Esophagus squamous epithelium (tissue), 5 donors: ENCODE results near the gene PCSK1. TPM values are rescaled to one million over a fixed set of nuclear protein-coding genes. Genes with fewer than 3 reads are reported as not detected.

Experiments used
- DNase-seq: peaks from one replicate; lab custom pipeline; 2025; lab: John Stamatoyannopoulos, UW
- H3K27ac ChIP-seq, 4 donors: fragments of 200-600 bp; sonication (generic); one replicate each; pipeline ENCODE4 v1.5.1; 2016 to 2019; ENCODE audit warnings: mild to moderate bottlenecking in 1 of 4
- H3K27me3 ChIP-seq, 4 donors: fragments of 200-600 bp; sonication (generic); 1 replicate in 3 of 4; 2 replicates in 1 of 4; pipeline versions ENCODE4 v1.5.1 to v1.6.0; 2017 to 2021; ENCODE audit warnings: antibody characterized with exemption in 1 of 4
- H3K36me3 ChIP-seq, 3 donors: fragments of 200-600 bp; sonication (generic); one replicate each; pipeline ENCODE4 v1.5.1; 2016 to 2019
- H3K4me1 ChIP-seq, 3 donors: fragments of 200-600 bp; sonication (generic); one replicate each; pipeline ENCODE4 v1.5.1; 2017 to 2019
- H3K4me3 ChIP-seq, 4 donors: fragments of 200-600 bp; sonication (generic); 1 replicate in 3 of 4; 2 replicates in 1 of 4; pipeline ENCODE4 v1.5.1; 2016 to 2019; ENCODE audit warnings: mild to moderate bottlenecking in 2 of 4, moderate library complexity in 1 of 4
- H3K9me3 ChIP-seq, 3 donors: fragments of 200-600 bp; sonication (generic); one replicate each; pipeline ENCODE4 v1.5.1; 2016 to 2019
- POLR2A ChIP-seq, 4 donors: fragments of 450-650 bp; IDR thresholded peaks; one replicate each; pipeline ENCODE4 v1.6.1; 2017; ENCODE audit warnings: antibody characterized with exemption in 4 of 4, mild to moderate bottlenecking in 4 of 4, moderate library complexity in 3 of 4
- WGBS, 2 donors: methylation state at CpG; one replicate each; pipeline ENCODE4 v1.1.5; 2018; 5-methylcytosine and 5-hydroxymethylcytosine counted together
- intact Hi-C: fragments of 100-400 bp; cut with DNase I; formaldehyde crosslinking; loops from one replicate; pipeline ENCODE4 v1.15.0; 2022
- total RNA-seq, 4 donors: library from RNA; depleted of rRNA; stranded (reverse); fragments of >200 nt; gene quantifications; one replicate each; pipeline ENCODE4 v1.1.0, GENCODE V29; 2016
- TF ChIP-seq, protein P1 (sequence below), 6 experiments: fragments of 450-650 bp in 4 of 6; fragments of 200-600 bp in 2 of 6; sonication (generic) in 2 of 6; IDR thresholded peaks; one replicate each; pipeline ENCODE4 v1.5.1; 2016 to 2019; ENCODE audit warnings: antibody characterized with exemption in 6 of 6, mild to moderate bottlenecking in 4 of 6, moderate library complexity in 4 of 6
- donor health status: DM: yes; HTN: yes; CAD: no.

Gene PCSK1
- total RNA-seq, 4 donors from 2014 or later, result 0.09 to 1.1 (median 0.19) TPM; not detected in 1

DNA sequence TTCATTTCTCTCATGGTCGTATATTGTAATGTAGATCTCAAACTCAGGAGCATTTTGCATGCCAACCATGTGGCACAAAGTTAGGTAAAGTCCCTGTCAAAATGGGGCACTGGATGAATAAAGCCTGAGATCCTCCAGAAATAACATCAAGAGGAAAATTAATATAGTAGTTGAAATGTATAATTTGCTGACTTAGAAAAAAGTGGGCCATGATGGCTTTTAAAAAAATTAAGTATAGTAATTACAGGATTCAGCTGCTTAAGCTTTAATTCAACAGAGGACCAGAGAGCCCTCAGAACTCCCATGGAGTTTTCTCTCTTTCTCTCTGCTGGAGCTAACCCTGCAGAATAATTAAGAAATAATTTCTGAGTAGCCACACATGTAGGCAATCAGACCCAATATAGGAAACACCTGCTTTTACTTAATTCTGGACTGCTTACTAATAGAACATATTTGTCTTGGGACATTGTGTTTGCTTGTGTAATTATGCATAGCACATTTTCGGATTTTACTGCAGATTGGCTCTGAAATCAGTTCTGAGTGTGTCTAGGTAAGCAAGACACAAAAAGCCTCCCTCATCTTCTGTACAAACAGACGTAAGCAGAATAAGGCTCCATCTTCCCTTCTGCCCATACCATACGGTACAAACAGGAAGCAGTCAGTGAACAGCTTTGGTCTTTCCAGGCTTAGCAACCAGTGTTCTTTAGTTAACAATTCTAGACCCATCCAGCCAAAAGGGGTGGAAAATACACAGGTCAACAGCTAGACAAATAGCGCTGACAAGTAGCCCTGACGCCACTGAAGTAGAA is 26.5 kb upstream of the PCSK1 start:
- H3K36me3 ChIP-seq, result no peaks in the 10 kb centered on the region
- H3K4me1 ChIP-seq, result no peaks in the 10 kb centered on the region
- TF ChIP-seq, protein P1, sequence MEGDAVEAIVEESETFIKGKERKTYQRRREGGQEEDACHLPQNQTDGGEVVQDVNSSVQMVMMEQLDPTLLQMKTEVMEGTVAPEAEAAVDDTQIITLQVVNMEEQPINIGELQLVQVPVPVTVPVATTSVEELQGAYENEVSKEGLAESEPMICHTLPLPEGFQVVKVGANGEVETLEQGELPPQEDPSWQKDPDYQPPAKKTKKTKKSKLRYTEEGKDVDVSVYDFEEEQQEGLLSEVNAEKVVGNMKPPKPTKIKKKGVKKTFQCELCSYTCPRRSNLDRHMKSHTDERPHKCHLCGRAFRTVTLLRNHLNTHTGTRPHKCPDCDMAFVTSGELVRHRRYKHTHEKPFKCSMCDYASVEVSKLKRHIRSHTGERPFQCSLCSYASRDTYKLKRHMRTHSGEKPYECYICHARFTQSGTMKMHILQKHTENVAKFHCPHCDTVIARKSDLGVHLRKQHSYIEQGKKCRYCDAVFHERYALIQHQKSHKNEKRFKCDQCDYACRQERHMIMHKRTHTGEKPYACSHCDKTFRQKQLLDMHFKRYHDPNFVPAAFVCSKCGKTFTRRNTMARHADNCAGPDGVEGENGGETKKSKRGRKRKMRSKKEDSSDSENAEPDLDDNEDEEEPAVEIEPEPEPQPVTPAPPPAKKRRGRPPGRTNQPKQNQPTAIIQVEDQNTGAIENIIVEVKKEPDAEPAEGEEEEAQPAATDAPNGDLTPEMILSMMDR (IDR thresholded peaks at IDR 0.05), result no peak
- TF ChIP-seq POLR2A (IDR thresholded peaks at IDR 0.05), result no peak
- no peaks in the 10 kb centered on the region for H3K27me3 ChIP-seq
- no peak overlapping the region for H3K27ac ChIP-seq
- intact Hi-C loops, result no loop called here
- no peaks in the 10 kb centered on the region for H3K9me3 ChIP-seq
- 68 to 85% methylated on average over 6 of the region's 6 CpGs for WGBS, 2 donors
- H3K4me3 ChIP-seq, result no peak overlapping the region
- no peak for DNase-seq

DNA sequence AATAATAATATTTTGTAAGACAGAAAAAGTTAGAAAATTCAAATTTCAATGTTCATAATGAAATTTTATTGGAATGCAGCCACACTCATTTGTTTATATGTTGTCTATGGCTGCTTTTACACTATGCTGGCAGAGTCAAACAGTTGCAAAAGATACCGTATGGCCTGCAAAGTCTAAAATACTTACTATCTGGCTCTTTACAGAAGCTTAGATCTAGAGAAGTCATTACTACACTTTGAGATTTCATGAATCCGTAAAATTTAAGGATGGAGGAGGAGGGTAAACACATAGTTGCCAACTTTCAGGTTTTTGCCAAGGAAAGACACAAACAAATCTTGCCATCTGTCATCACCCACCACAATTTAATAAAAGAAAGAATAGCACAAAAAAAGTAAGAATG is 25.1 kb upstream of the PCSK1 start:
- TF ChIP-seq, protein P1 (IDR thresholded peaks at IDR 0.05), result no peak
- no peak for TF ChIP-seq POLR2A (IDR thresholded peaks at IDR 0.05)
- Histone ChIP-seq H3K27me3 (no peaks in the 10 kb centered on the region), H3K4me3 (no peak overlapping the region), H3K27ac (no peak overlapping the region), H3K36me3 (no peaks in the 10 kb centered on the region), H3K4me1 (no peaks in the 10 kb centered on the region), H3K9me3 (no peaks in the 10 kb centered on the region)
- intact Hi-C loops, result no loop called here
- WGBS, 2 donors, result 60 to 74% methylated on average over 2 of the region's 2 CpGs
- no peak for DNase-seq

DNA sequence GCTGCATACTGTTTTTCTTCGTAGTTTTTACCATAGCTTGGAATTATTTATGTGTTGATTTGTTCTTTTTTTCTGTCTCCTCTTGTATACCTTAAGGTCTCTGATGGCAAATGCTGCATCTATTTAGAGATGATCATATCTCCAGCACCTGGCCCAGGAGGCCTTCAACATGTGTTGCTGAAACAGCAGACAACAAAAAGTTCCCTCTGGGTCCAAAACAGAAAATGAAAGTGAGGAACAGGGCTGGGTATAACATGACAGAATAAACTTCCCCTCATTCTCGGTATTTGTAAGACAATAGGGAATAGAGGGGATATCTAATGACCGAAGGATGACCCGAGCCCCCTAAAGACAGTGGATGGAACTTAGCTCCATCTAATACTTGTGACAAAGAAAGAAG is 22.7 kb upstream of the PCSK1 start:
- H3K27me3 ChIP-seq, result no peaks in the 10 kb centered on the region
- no peak for DNase-seq

DNA sequence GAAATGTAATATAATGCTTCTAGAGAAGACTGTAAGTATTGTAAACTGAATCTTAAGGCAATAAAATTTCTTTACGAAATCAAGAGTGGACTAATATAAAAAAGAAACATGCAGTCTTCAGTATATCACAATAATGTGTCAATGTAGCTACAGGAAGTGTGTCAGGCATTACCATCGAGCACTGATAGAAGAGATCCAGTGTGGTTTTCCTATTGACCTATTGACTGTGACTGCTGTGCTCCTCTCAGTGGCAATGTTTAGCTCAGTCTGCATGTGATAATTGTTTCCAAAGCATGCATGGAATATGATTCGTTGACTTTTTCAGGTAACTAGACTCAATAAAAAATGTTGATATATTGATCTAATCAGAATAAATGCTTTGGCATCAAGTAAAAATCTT is 20.3 kb upstream of the PCSK1 start:
- no peak for TF ChIP-seq POLR2A (IDR thresholded peaks at IDR 0.05)
- TF ChIP-seq, protein P1 (IDR thresholded peaks at IDR 0.05), result no peak
- H3K36me3 ChIP-seq, result no peaks in the 10 kb centered on the region
- H3K4me1 ChIP-seq, result no peaks in the 10 kb centered on the region
- H3K9me3 ChIP-seq, result no peaks in the 10 kb centered on the region
- no peak overlapping the region for H3K27ac ChIP-seq
- H3K27me3 ChIP-seq, result no peaks in the 10 kb centered on the region
- 71 to 76% methylated on average over 3 of the region's 3 CpGs for WGBS, 2 donors
- DNase-seq, result no peak
- intact Hi-C loops, result no loop called here
- H3K4me3 ChIP-seq, result no peak overlapping the region

More for the DNA sequence above, 22.7 kb upstream of the PCSK1 start:
- Histone ChIP-seq H3K4me1 (no peaks in the 10 kb centered on the region), H3K27ac (no peak overlapping the region), H3K4me3 (no peak overlapping the region), H3K36me3 (no peaks in the 10 kb centered on the region), H3K9me3 (no peaks in the 10 kb centered on the region)
- intact Hi-C loops, result no loop called here
- WGBS, 2 donors, result 74 to 85% methylated on average over 4 of the region's 4 CpGs
- TF ChIP-seq, protein P1 (IDR thresholded peaks at IDR 0.05), result no peak
- TF ChIP-seq POLR2A (IDR thresholded peaks at IDR 0.05), result no peak

DNA sequence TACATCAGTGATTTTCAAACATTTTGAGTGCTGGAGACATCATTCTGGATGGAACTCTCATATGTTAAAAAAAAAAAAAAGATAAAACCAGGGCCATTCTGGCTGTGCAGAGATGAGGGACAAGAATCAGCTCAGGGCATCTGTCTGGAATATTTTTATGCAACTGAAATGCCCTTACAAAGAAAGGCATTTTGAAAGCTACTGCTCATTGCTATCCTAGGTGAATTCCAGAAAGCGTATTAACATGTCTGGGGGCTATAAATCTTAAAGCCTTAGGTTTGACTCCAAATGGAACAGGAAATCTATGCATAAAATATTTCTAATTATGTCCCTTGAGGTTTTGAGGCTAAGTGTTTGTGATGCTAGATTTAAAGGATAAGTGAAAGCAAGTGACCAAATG is 14.9 kb upstream of the PCSK1 start:
- no peak overlapping the region for H3K27ac ChIP-seq
- WGBS, 2 donors, result 42 to 48% methylated on average over 1 of the region's 1 CpG
- DNase-seq, result no peak
- no peak overlapping the region for H3K4me3 ChIP-seq
- no peaks in the 10 kb centered on the region for H3K27me3 ChIP-seq
- no peaks in the 10 kb centered on the region for H3K9me3 ChIP-seq
- TF ChIP-seq, protein P1 (IDR thresholded peaks at IDR 0.05), result no peak
- TF ChIP-seq POLR2A (IDR thresholded peaks at IDR 0.05), result no peak
- H3K36me3 ChIP-seq, result no peaks in the 10 kb centered on the region
- intact Hi-C loops, result no loop called here
- no peaks in the 10 kb centered on the region for H3K4me1 ChIP-seq
